GM21390 (cell line): ENCODE measurements around the gene SLC5A1.
"Not testable (repeated sequence)": the region's sequence is repeated elsewhere in the genome, so short reads cannot be mapped to it uniquely, and the experiment has no call there.

Experiments
- ATAC-seq: cut with Tn5 transposase; IDR thresholded peaks from one replicate; pipeline ENCODE4 v1.9.1; 2021; ENCODE audit not compliant: unreplicated experiment

The SLC5A1 gene

GRCh38 chr22:32083814-32084213, 40.8 kb downstream of the SLC5A1 start:
- ATAC-seq: no peak

- ATAC-seq: no peak
Measured at GRCh38 chr22:32088084-32088483, 45.0 kb downstream of the SLC5A1 start.

- no peak for ATAC-seq
Measured at GRCh38 chr22:32097018-32097417, 54.0 kb downstream of the SLC5A1 start.

- no peak for ATAC-seq
Measured at GRCh38 chr22:32097881-32098499, 54.9 kb downstream of the SLC5A1 start.

DNA sequence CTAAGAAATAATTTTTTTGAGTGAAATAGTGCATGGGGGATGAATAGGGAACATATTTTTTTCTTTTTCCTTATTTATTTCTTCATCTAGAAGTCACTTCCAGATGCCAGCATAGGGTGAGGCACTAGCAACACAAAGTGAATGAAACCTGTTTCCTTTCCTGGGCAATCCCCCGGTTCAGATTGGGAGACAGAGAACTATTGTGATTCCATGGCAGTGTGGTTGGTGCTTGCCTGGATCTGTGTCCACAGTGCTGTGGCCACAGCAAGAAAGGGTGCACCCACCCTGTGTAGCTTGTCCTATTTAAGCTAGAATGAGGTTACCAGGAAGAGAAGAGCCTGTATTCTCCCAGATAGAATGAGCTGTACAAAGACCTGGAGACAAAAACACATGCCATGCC, 57.6 kb downstream of the SLC5A1 start:
- ATAC-seq: no peak

GRCh38 chr22:32103658-32104315, 60.7 kb downstream of the SLC5A1 start:
- ATAC-seq: no peak

GRCh38 chr22:32106930-32107329, 63.9 kb downstream of the SLC5A1 start:
- ATAC-seq: no peak

DNA sequence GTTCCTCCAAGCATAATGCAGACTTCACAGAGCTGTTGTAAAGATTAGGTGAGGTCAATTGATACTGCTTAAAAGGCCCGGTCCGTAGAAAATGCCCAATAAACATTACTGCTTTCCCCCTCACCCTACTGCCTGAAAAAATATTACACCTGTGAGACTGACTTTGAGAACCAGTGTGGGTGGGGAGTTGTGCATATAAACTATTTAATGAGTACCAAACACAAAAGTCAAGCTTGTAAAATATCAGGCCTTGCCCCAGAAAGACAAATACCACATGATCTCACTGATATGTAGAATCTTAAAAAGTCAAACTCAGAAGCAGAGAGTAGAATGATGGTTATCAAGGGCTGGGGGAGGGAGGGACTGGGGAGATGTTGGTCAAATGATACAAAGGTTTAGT, 69.3 kb downstream of the SLC5A1 start:
- ATAC-seq: no peak

DNA sequence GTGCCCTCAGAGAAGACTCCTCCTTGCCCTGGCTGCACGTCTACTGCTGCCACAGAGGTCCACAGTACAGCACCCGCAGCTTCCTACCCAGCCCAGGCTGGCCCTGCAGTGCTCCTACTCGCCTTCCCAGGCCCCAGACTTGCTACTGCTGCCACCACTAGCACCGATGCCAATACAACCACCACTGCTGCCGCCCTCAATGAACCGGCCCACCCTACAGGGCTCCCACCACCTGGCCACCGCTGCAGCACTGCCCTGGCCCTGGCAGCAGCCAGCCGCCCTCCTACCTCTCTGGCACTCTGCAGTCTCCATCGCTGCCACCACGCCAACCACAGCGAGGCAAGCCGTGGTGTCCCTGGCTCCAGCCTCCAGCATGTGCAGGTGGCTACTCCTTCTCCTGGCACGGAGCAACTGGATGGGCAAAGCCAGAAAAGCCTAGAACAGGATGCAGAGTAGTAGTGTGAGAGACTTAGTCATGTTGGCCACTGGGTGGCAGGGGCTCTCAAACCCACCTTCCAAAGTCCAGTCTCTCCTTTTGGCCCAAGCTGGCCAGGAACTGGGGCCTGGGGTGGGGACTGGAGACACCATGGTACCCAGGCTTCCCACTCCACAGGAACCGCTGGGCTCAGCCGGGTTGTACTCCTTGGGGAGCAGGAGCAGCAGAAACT, 76.6 kb downstream of the SLC5A1 start:
- no peak for ATAC-seq

GRCh38 chr22:32120603-32121002, 77.5 kb downstream of the SLC5A1 start:
- ATAC-seq: no peak

DNA sequence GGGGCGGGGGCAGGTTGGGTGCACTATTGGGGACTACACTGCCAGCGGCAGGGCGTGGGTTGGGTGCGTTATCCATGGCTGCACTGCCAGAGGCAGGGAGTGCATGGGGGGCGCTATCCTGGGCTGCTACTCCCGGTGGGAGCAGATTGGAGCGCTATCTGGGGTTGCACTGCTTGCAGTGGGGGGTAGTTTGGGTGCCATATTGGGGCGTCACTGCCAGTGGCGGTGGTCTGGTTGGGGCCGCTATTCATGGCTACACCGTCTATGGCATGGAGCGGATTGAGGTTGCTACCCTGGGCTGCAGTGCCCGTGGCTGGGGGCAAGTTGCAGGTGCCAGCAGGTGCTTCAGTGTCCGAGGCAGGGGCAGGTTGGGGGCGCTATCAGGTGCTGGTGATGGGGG, 79.8 kb downstream of the SLC5A1 start:
- ATAC-seq: no peak

DNA sequence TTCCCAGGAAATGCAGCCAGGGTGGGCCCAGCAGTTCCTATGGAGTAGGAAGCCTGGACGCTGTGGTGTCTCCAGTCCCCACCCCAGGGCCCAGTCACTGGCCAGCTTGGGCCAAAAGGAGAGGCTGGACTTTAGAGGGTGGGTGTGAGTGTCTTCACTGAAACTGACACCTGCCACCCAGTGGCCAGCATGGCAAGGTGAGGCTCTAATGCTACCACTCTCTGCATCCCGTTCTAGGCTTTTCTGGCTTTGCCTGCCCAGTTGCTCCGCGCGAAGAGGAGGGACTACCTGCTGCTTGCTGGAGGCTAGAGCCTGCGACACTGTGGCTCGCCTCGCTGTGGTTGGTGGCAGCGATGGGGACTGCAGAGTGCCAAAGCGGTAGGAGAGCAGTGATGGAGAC, 80.6 kb downstream of the SLC5A1 start:
- no peak for ATAC-seq

DNA sequence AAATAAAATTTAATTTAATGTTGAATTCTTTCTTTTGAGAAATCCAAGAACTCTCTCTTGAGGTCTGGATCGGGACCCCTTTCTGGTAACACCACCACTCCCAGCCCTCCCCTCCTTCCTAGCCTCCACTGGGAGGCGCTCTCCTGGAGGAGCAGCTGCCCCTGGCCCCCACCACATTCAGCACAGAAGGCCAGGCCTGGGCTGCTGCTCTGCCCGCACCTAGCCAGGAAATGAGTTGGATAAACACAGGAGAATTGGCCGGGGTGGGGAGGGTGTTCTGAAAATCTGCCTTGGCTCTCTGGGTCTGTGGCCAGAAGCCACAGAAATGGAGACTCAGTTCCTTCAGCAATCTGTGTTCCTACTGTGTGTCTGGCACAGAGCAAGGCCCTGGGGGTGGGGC, 84.8 kb downstream of the SLC5A1 start:
- ATAC-seq: no peak

- no peak for ATAC-seq
Measured at GRCh38 chr22:32130464-32130863, 87.4 kb downstream of the SLC5A1 start.

- ATAC-seq: no peak
Measured at GRCh38 chr22:32132126-32132525, 89.1 kb downstream of the SLC5A1 start.

DNA sequence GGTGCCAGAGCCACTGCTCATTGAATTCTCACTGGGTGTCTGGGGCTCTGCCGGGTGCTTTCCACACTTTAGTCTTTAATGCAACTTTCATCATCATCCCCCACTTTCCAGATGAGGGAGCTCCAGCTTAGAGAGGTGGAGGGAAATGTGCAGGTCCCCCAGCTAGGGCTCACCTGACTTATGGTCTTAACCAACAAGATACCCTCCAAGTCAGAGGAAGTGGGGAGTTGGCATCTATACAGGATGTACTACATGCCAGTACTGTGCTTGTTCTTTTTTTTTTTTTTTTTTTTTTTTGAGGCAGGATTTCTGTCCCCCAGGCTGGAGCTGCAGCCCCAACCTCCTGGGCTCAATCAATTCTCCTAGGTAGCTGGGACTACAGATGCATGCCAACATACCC, 89.7 kb downstream of the SLC5A1 start:
- no peak for ATAC-seq

DNA sequence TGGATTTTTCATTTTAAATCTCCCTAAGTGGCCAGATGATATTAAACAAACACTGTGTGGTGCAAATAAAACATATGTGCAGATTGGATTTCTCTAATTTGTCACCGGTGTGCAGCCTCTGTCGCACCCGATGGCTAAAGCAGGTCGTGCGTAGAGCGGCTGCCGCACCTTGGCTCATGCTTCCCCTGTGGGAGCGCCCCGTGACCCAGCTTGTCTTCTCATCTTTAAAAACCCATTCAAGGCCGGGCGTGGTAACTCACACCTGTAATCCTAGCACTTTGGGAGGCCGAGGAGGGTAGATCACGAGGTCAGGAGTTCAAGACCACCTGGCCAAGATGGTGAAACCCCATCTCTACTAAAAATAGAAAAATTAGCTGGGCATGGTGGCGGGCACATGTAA, 91.7 kb downstream of the SLC5A1 start:
- ATAC-seq: not testable (repeated sequence)

GRCh38 chr22:32135958-32136357, 92.9 kb downstream of the SLC5A1 start:
- ATAC-seq: not testable (repeated sequence)

- not testable (repeated sequence) for ATAC-seq
Measured at GRCh38 chr22:32136881-32137280, 93.8 kb downstream of the SLC5A1 start.

- ATAC-seq: not testable (repeated sequence)
Measured at GRCh38 chr22:32137731-32138324, 94.8 kb downstream of the SLC5A1 start.

- ATAC-seq: not testable (repeated sequence)
Measured at GRCh38 chr22:32138576-32138975, 95.5 kb downstream of the SLC5A1 start.

DNA sequence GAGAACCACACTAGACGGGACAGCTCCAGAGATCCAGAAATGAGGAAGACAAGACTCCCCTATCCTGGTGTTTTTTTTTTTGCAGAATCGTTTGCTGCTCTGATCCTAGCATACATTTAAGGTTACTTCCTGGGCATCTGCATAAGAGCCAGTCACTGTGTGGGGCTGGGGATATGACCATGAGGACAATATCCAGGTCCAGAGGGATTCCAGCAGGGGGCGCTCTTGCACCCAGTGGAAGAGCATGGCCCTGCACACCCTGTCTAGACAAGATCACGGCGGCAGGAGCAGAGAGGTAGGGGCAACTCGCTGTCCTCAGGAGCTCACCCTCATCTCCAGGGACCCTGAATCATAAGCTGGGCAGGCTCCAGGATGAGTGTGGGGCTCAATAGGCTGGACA, 97.6 kb downstream of the SLC5A1 start:
- not testable (repeated sequence) for ATAC-seq
